IMR-90 (cell line): ENCODE measurements around the gene CDH23. TPM values are rescaled to one million over a fixed set of nuclear protein-coding genes. Genes with fewer than 3 reads are reported as not detected.

Experiments
- ATAC-seq: fragments of 200-7000 bp; cut with Tn5 transposase; 2 replicates; pipeline ENCODE4 v1.9.1; 2020; ENCODE audit warnings: low read depth, mild to moderate bottlenecking, moderate library complexity
- BruUV-seq: library from RNA; stranded (reverse); fragments of 400-500 nt; replicated peaks from 2 replicates; lab custom pipeline; 2021; lab: Mats Ljungman, UMichigan
- CTCF ChIA-PET: fragments of 300-600 bp; formaldehyde crosslinking; extraction: SDS; loops from one replicate; lab custom pipeline; 2021; ENCODE audit warnings: antibody characterized with exemption; lab: Yijun Ruan, JAX
- POLR2A ChIA-PET: fragments of 300-600 bp; sonication (Branson Sonifier 250); formaldehyde crosslinking; loops from one replicate; lab custom pipeline; 2022; ENCODE audit warnings: antibody characterized with exemption; ENCODE audit not compliant: unreplicated experiment; lab: Charles Lee
- DNase-seq: peaks from one replicate; pipeline ENCODE4 v3.0.0; 2013
- H2AFZ ChIP-seq: replicated peaks from 2 replicates; pipeline ENCODE3; 2013; ENCODE audit warnings: low read length, mild to moderate bottlenecking; ENCODE audit not compliant: poor library complexity
- H2AK5ac ChIP-seq: 2 replicates; pipeline ENCODE4 v1.6.1; 2013; ENCODE audit warnings: low read depth, low read length, inconsistent platforms
- H2AK9ac ChIP-seq: replicated peaks from 2 replicates; pipeline ENCODE3; 2013; ENCODE audit warnings: mild to moderate bottlenecking, low read depth, low read length, moderate library complexity; ENCODE audit not compliant: poor library complexity
- H2BK120ac ChIP-seq: 2 replicates; pipeline ENCODE4 v1.6.1; 2013; ENCODE audit warnings: low read depth, low read length, inconsistent platforms
- H2BK15ac ChIP-seq: 3 replicates; pipeline ENCODE4 v1.6.1; 2013; ENCODE audit warnings: low read depth, low read length, inconsistent platforms
- H2BK20ac ChIP-seq: 2 replicates; pipeline ENCODE4 v1.6.1; 2013; ENCODE audit warnings: low read depth, mild to moderate bottlenecking, inconsistent platforms, low read length, moderate library complexity
- H2BK5ac ChIP-seq: 2 replicates; pipeline ENCODE4 v1.6.1; 2013; ENCODE audit warnings: mild to moderate bottlenecking, low read depth, low read length, inconsistent platforms; ENCODE audit not compliant: poor library complexity, severe bottlenecking
- H3K14ac ChIP-seq: replicated peaks from 2 replicates; pipeline ENCODE4 v1.6.1; 2013; ENCODE audit warnings: low read depth, low read length, inconsistent platforms
- H3K18ac ChIP-seq: 2 replicates; pipeline ENCODE4 v1.6.1; 2013; ENCODE audit warnings: low read depth, low read length, control low read depth
- H3K23ac ChIP-seq: 2 replicates; pipeline ENCODE4 v1.6.1; 2013; ENCODE audit warnings: low read depth, low read length, inconsistent platforms
- H3K27ac ChIP-seq: 2 replicates; pipeline ENCODE4 v1.5.1; 2013; ENCODE audit warnings: mild to moderate bottlenecking, control low read depth, low read length; ENCODE audit not compliant: insufficient read depth
- H3K27me3 ChIP-seq: 2 replicates; pipeline ENCODE4 v1.6.1; 2013; ENCODE audit warnings: low read length; ENCODE audit not compliant: control insufficient read depth, insufficient read depth
- H3K36me3 ChIP-seq: 2 replicates; pipeline ENCODE4 v1.6.1; 2013; ENCODE audit warnings: low read length, mixed read lengths; ENCODE audit not compliant: control insufficient read depth, insufficient read depth
- H3K4ac ChIP-seq: 2 replicates; pipeline ENCODE4 v1.6.1; 2013; ENCODE audit warnings: low read depth, low read length, inconsistent platforms
- H3K4me1 ChIP-seq: 2 replicates; pipeline ENCODE4 v1.6.1; 2013; ENCODE audit warnings: low read length, mixed read lengths; ENCODE audit not compliant: control insufficient read depth, insufficient read depth
- H3K4me2 ChIP-seq: 2 replicates; pipeline ENCODE4 v1.6.1; 2013; ENCODE audit warnings: low read depth, mild to moderate bottlenecking, control low read depth, low read length, moderate library complexity
- H3K4me3 ChIP-seq: 2 replicates; pipeline ENCODE4 v1.5.1; 2013; ENCODE audit warnings: low read depth, mild to moderate bottlenecking, control low read depth, low read length, moderate library complexity; ENCODE audit not compliant: insufficient read depth
- H3K56ac ChIP-seq: 2 replicates; pipeline ENCODE4 v1.6.1; 2013; ENCODE audit warnings: low read length, inconsistent platforms; ENCODE audit not compliant: insufficient read depth; ENCODE audit errors: extremely low read depth
- H3K79me1 ChIP-seq, 2 experiments: 2 replicates each; pipeline ENCODE4 v1.6.1; 2013; ENCODE audit warnings: low read length in 2 of 2, inconsistent platforms in 1 of 2, low read depth in 1 of 2
- H3K9ac ChIP-seq: 2 replicates; pipeline ENCODE4 v1.6.1; 2013; ENCODE audit warnings: low read depth, low read length, control low read depth
- H3K9me1 ChIP-seq: 2 replicates; pipeline ENCODE4 v1.6.1; 2013; ENCODE audit warnings: low read length, inconsistent platforms; ENCODE audit not compliant: insufficient read depth
- H3K9me3 ChIP-seq: 2 replicates; pipeline ENCODE4 v1.6.1; 2013; ENCODE audit warnings: low read length; ENCODE audit not compliant: control insufficient read depth, insufficient read depth
- H4K20me1 ChIP-seq: 2 replicates; pipeline ENCODE4 v1.6.1; 2013; ENCODE audit warnings: low read length, inconsistent platforms; ENCODE audit not compliant: insufficient read depth
- H4K5ac ChIP-seq: 2 replicates; pipeline ENCODE4 v1.6.1; 2013; ENCODE audit warnings: mild to moderate bottlenecking, low read depth, low read length, control low read depth
- H4K8ac ChIP-seq, 2 experiments: 2 replicates each; pipeline ENCODE4 v1.6.1; 2013; ENCODE audit warnings: low read depth in 2 of 2, low read length in 2 of 2, control low read depth in 1 of 2, inconsistent platforms in 1 of 2
- H4K91ac ChIP-seq: 2 replicates; pipeline ENCODE4 v1.6.1; 2013; ENCODE audit warnings: low read depth, low read length, inconsistent platforms; ENCODE audit not compliant: insufficient read depth
- CEBPB ChIP-seq: IDR thresholded peaks from 2 replicates; pipeline ENCODE4 v1.6.1; 2012; ENCODE audit warnings: low read depth, low read length, improper control_type of control experiment
- CHD1 ChIP-seq: IDR thresholded peaks from 2 replicates; pipeline ENCODE4 v1.6.1; 2012; ENCODE audit warnings: low read depth, low read length, improper control_type of control experiment
- CTCF ChIP-seq: conservative IDR thresholded peaks from 2 replicates; pipeline ENCODE4 v1.5.1; 2012; ENCODE audit warnings: mild to moderate bottlenecking, low read depth, low read length, improper control_type of control experiment
- FOS ChIP-seq: fragments of 150-350 bp; IDR thresholded peaks from 2 replicates; pipeline ENCODE4 v1.6.1; 2016; ENCODE audit warnings: low read depth, low read length
- MAFK ChIP-seq: IDR thresholded peaks from 2 replicates; pipeline ENCODE4 v1.6.1; 2012; ENCODE audit warnings: low read depth, low read length, improper control_type of control experiment
- MAZ ChIP-seq: IDR thresholded peaks from 2 replicates; pipeline ENCODE4 v1.6.1; 2012; ENCODE audit warnings: low read depth, mild to moderate bottlenecking, low read length, improper control_type of control experiment, moderate library complexity, borderline replicate concordance
- NFE2L2 ChIP-seq: fragments of 150-350 bp; IDR thresholded peaks from 2 replicates; pipeline ENCODE4 v1.6.1; 2016; ENCODE audit warnings: low read depth, mild to moderate bottlenecking, low read length
- RAD21 ChIP-seq: IDR thresholded peaks from 2 replicates; pipeline ENCODE4 v1.6.1; 2012; ENCODE audit warnings: low read length, improper control_type of control experiment
- RFX5 ChIP-seq: IDR thresholded peaks from 2 replicates; pipeline ENCODE4 v1.8.0; 2012; ENCODE audit warnings: low read depth, mild to moderate bottlenecking, low read length, moderate library complexity
- SMC3 ChIP-seq: fragments of 150-350 bp; IDR thresholded peaks from 2 replicates; pipeline ENCODE4 v1.6.1; 2016; ENCODE audit warnings: low read depth, mild to moderate bottlenecking, antibody characterized with exemption, low read length, moderate library complexity
- WGBS, 2 experiments: methylation state at CpG; one replicate each; pipeline versions ENCODE4 v1.1.5 to v1.1.7; 2013; ENCODE audit warnings: missing lambda C conversion rate in 2 of 2; ENCODE audit not compliant: insufficient read length in 1 of 2; ENCODE audit errors: extremely low coverage in 2 of 2; 5-methylcytosine and 5-hydroxymethylcytosine counted together
- dilution Hi-C: fragments of 300-500 bp; cut with HindIII; formaldehyde crosslinking; loops from one replicate; pipeline ENCODE4 v1.14.3; 2018; ENCODE audit warnings: low sequenced_read_pairs; ENCODE audit not compliant: unreplicated experiment
- in situ Hi-C: fragments of 300-500 bp; cut with MboI; formaldehyde crosslinking; loops from 3 replicates; pipeline ENCODE4 v1.14.3; 2019; ENCODE audit warnings: low sequenced_read_pairs, inconsistent platforms, mixed read lengths
- intact Hi-C: fragments of 100-400 bp; cut with micrococcal nuclease; formaldehyde crosslinking; loops from 2 replicates; pipeline ENCODE4 v1.10.0; 2022
- polyA plus RNA-seq, 3 experiments: library from polyadenylated mRNA; depleted of rRNA; stranded (reverse); fragments of >200 nt; gene quantifications; 2 replicates each; pipeline ENCODE4 v1.2.3, GENCODE V29; 2012; ENCODE audit warnings: low replicate concordance in 1 of 3
- total RNA-seq: library from RNA; depleted of rRNA; stranded (reverse); fragments of >200 nt; gene quantifications from 2 replicates; pipeline ENCODE4 v1.2.3, GENCODE V29; 2012
- TF ChIP-seq, protein P1 (sequence below): fragments of 150-350 bp; IDR thresholded peaks from 2 replicates; pipeline ENCODE4 v1.6.1; 2016; ENCODE audit warnings: low read depth, mild to moderate bottlenecking, low read length, moderate library complexity, borderline replicate concordance
- TF ChIP-seq, protein P2 (sequence below): fragments of 150-350 bp; IDR thresholded peaks from 2 replicates; pipeline ENCODE4 v1.6.1; 2017; ENCODE audit warnings: mild to moderate bottlenecking, antibody characterized with exemption, low read length, low read depth

CDH23 gene
- total and polyA plus RNA-seq, 2 of the 4 experiments (the other 2 are of a cell fraction): under 0.01 to 0.03 TPM

DNA sequence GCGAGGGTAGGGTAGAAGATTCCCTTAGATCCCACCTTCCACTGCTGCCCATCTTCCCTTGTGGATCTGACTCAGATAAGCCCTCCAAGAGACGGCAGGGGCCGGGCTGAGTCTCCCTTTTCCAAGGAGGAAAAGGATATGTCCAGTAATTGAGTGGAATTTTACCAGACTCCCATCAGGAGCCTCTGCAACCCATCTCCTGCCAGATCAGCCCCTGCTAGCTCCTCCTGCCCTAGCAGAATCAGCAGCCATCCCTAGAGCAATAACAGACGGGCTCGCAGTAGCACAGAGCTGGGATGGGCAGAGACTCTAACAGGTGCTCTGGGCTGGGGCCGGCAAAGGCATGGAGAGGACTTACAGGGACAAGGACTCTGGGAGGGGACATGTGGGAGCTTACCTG is 249.3 kb downstream of the CDH23 start:
- ATAC-seq (no peak), DNase-seq (no peak)
- Histone ChIP-seq H2BK120ac (no peak overlapping the region), H3K79me1 (no peaks in the 10 kb centered on the region), H3K36me3 (no peaks in the 10 kb centered on the region), H3K9ac (no peak overlapping the region), H3K9me1 (no peaks in the 10 kb centered on the region), H2AK5ac (no peak overlapping the region), H2AFZ (no peak overlapping the region), H3K9me3 (no peaks in the 10 kb centered on the region), H3K23ac (no peak overlapping the region), H3K27ac (no peak overlapping the region), H2BK5ac (no peak overlapping the region), H2BK15ac (no peak overlapping the region), H3K56ac (no peak overlapping the region), H4K20me1 (no peaks in the 10 kb centered on the region), H4K91ac (no peak overlapping the region), H3K4me2 (no peak overlapping the region), H3K27me3 (peaks cover 44% of the 10 kb centered on the region; the same call in 1 of the 2 replicates), H2AK9ac (no peak overlapping the region), H2BK20ac (no peak overlapping the region), H3K14ac (no peak overlapping the region), H3K4me3 (no peak overlapping the region), H3K18ac (no peak overlapping the region), H3K4ac (no peak overlapping the region), H4K5ac (no peak overlapping the region), H4K8ac (no peak overlapping the region), H3K4me1 (no peaks in the 10 kb centered on the region)
- no peak for TF ChIP-seq CEBPB
- TF ChIP-seq FOS: no peak
- no peak for TF ChIP-seq NFE2L2
- TF ChIP-seq RFX5: no peak
- TF ChIP-seq RAD21: no peak
- no peak for TF ChIP-seq CHD1
- no peak for TF ChIP-seq CTCF
- no peak for TF ChIP-seq MAFK
- TF ChIP-seq, protein P1, sequence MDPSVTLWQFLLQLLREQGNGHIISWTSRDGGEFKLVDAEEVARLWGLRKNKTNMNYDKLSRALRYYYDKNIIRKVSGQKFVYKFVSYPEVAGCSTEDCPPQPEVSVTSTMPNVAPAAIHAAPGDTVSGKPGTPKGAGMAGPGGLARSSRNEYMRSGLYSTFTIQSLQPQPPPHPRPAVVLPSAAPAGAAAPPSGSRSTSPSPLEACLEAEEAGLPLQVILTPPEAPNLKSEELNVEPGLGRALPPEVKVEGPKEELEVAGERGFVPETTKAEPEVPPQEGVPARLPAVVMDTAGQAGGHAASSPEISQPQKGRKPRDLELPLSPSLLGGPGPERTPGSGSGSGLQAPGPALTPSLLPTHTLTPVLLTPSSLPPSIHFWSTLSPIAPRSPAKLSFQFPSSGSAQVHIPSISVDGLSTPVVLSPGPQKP: no peak
- no peak for TF ChIP-seq SMC3
- TF ChIP-seq, protein P2, sequence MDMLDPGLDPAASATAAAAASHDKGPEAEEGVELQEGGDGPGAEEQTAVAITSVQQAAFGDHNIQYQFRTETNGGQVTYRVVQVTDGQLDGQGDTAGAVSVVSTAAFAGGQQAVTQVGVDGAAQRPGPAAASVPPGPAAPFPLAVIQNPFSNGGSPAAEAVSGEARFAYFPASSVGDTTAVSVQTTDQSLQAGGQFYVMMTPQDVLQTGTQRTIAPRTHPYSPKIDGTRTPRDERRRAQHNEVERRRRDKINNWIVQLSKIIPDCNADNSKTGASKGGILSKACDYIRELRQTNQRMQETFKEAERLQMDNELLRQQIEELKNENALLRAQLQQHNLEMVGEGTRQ: no peak
- TF ChIP-seq MAZ: no peak
- intact Hi-C loops: no loop called here
- WGBS, 2 experiments: no CpG with 5 or more reads among the region's 6 CpGs
- dilution Hi-C loops: no loop called here
- ChIA-PET POLR2A (no interaction called here), CTCF (no interaction called here)
- in situ Hi-C loops: no loop called here
- BruUV-seq: no TSS peak
